ENCODE measurements around the gene TSGA10IP. TPM values are rescaled to one million over a fixed set of nuclear protein-coding genes. Genes with fewer than 3 reads are reported as not detected.

The TSGA10IP gene
- total and polyA plus RNA-seq, 10 of the 15 experiments (the other 5 are each of a cell fraction or from before 2014, with no cell fraction given): not detected

GRCh38 chr11:65927904-65928397 is 17.3 kb upstream of the TSGA10IP start (continued):
- TF ChIP-seq RELB (IDR thresholded peaks at IDR 0.05; ENCODE audit: low read depth) (peak; percentile 70; the same call in 1 of the 2 replicates), SKIL (IDR thresholded peaks at IDR 0.05; ENCODE audit: low read depth, poor library complexity, severe bottlenecking) (peak; percentile 65), IRF3 (IDR thresholded peaks at IDR 0.05) (0 out of 2 replicates have a peak, but pooled peaks have one; percentile 2), POLR2AphosphoS5 (IDR thresholded peaks at IDR 0.05; ENCODE audit: low read length) (peak; percentile 47; the same call in 1 of the 2 replicates), SPI1 (IDR thresholded peaks at IDR 0.05; ENCODE audit: borderline replicate concordance, insufficient read depth, low read depth, low read length) (0 out of 2 replicates have a peak, but pooled peaks have one; percentile 10), SIN3A (IDR thresholded peaks at IDR 0.05; ENCODE audit: low read depth, low read length) (peak; percentile 33; the same call in 1 of the 2 replicates), PML (IDR thresholded peaks at IDR 0.05; ENCODE audit: low read length) (peak; percentile 66; the same call in 1 of the 2 replicates), KLF5 (IDR thresholded peaks at IDR 0.05; ENCODE audit: partially characterized antibody) (no peak), TCF12 (IDR thresholded peaks at IDR 0.05; ENCODE audit: low read depth, low read length) (0 out of 2 replicates have a peak, but pooled peaks have one; percentile 29), EED (IDR thresholded peaks at IDR 0.05; ENCODE audit: low read depth) (peak; percentile 63; the same call in 1 of the 2 replicates), NR2C2 (IDR thresholded peaks at IDR 0.05; ENCODE audit: borderline replicate concordance, control insufficient read depth, insufficient read length, low read depth) (no peak), DPF2 (IDR thresholded peaks at IDR 0.05) (peak; percentile 57; the same call in 1 of the 2 replicates), IKZF1 (conservative IDR thresholded peaks at IDR 0.05) (peak; percentile 80), SMC3 (IDR thresholded peaks at IDR 0.05; ENCODE audit: borderline replicate concordance, low read length) (peak; percentile 21; the same call in 1 of the 2 replicates), HDGF (IDR thresholded peaks at IDR 0.05) (peak; percentile 78), EP300 (IDR thresholded peaks at IDR 0.05; ENCODE audit: borderline replicate concordance in 1 of 2, control insufficient read depth in 1 of 2, low read depth in 2 of 2, low read length in 2 of 2) (peak; percentile 38 to 58; a peak in 1 of 4 replicates), JUND (IDR thresholded peaks at IDR 0.05; ENCODE audit: low read depth, low read length) (no peak), NR2C1 (IDR thresholded peaks at IDR 0.05) (no peak), BMI1 (IDR thresholded peaks at IDR 0.05; ENCODE audit: borderline replicate concordance) (no peak), BRCA1 (IDR thresholded peaks at IDR 0.05; ENCODE audit: low read depth, low read length) (no peak), YBX1 (IDR thresholded peaks at IDR 0.05) (no peak), HCFC1 (IDR thresholded peaks at IDR 0.05; ENCODE audit: low read length) (no peak), BACH1 (IDR thresholded peaks at IDR 0.05; ENCODE audit: borderline replicate concordance) (0 out of 2 replicates have a peak, but pooled peaks have one; percentile 36), GATAD2B (conservative IDR thresholded peaks at IDR 0.05; ENCODE audit: low read depth) (0 out of 2 replicates have a peak, but pooled peaks have one; percentile 54), PAX5 (IDR thresholded peaks at IDR 0.05; ENCODE audit: borderline replicate concordance, low read depth, low read length) (peak; percentile 58; the same call in 1 of the 2 replicates)
